ENCODE data around the gene ABCG2. TPM values are rescaled to one million over a fixed set of nuclear protein-coding genes. Genes with fewer than 3 reads are reported as not detected.
A peak's percentile ranks its signal among the peaks of the same experiment; 100 is the strongest.

Gene ABCG2
- total RNA-seq, 1 donor from 2014 or later, result 7.8 TPM

GRCh38 chr4:88106205-88106604 lies 52.2 kb downstream of the ABCG2 start:
- Histone ChIP-seq H3K27ac (ENCODE audit: low read depth, low read length) (no peak overlapping the region), H3K9ac (ENCODE audit: low read depth in 1 of 3, low read length in 3 of 3) (no peak overlapping the region), H3K4me3 (ENCODE audit: low read length in 3 of 3) (no peak overlapping the region), H3K36me3 (ENCODE audit: control insufficient read depth in 3 of 3, insufficient read depth in 3 of 3, low read length in 3 of 3) (no peaks in the 10 kb centered on the region), H3K27me3 (ENCODE audit: control insufficient read depth in 3 of 3, insufficient read depth in 3 of 3, low read length in 3 of 3) (no peaks in the 10 kb centered on the region), H3K9me3 (ENCODE audit: control insufficient read depth in 3 of 3, low read length in 3 of 3) (no peaks in the 10 kb centered on the region), H3K4me1 (ENCODE audit: control insufficient read depth in 3 of 3, insufficient read depth in 3 of 3, low read length in 3 of 3) (peaks cover 0 to 8% (median 3%) of the 10 kb centered on the region in 3 donors)

GRCh38 chr4:88104902-88105610 lies 53.4 kb downstream of the ABCG2 start:
- H3K27ac ChIP-seq (ENCODE audit: low read depth, low read length), result no peak overlapping the region
- no peak overlapping the region for H3K4me3 ChIP-seq (ENCODE audit: low read length in 3 of 3)
- H3K27me3 ChIP-seq (ENCODE audit: control insufficient read depth in 3 of 3, insufficient read depth in 3 of 3, low read length in 3 of 3), result no peaks in the 10 kb centered on the region
- no peak overlapping the region for H3K9ac ChIP-seq (ENCODE audit: low read depth in 1 of 3, low read length in 3 of 3)
- H3K9me3 ChIP-seq (ENCODE audit: control insufficient read depth in 3 of 3, low read length in 3 of 3), result no peaks in the 10 kb centered on the region
- H3K4me1 ChIP-seq (ENCODE audit: control insufficient read depth in 3 of 3, insufficient read depth in 3 of 3, low read length in 3 of 3), result peaks cover 0 to 8% (median 0%) of the 10 kb centered on the region in 3 donors
- no peaks in the 10 kb centered on the region for H3K36me3 ChIP-seq (ENCODE audit: control insufficient read depth in 3 of 3, insufficient read depth in 3 of 3, low read length in 3 of 3)

- no peaks in the 10 kb centered on the region for H3K4me1 ChIP-seq (ENCODE audit: control insufficient read depth in 3 of 3, insufficient read depth in 3 of 3, low read length in 3 of 3)
- H3K27me3 ChIP-seq (ENCODE audit: control insufficient read depth in 3 of 3, insufficient read depth in 3 of 3, low read length in 3 of 3), result no peaks in the 10 kb centered on the region
- H3K27ac ChIP-seq (ENCODE audit: low read depth, low read length), result no peak overlapping the region
- H3K9me3 ChIP-seq (ENCODE audit: control insufficient read depth in 3 of 3, low read length in 3 of 3), result no peaks in the 10 kb centered on the region
- H3K9ac ChIP-seq (ENCODE audit: low read depth in 1 of 3, low read length in 3 of 3), result no peak overlapping the region
- H3K4me3 ChIP-seq (ENCODE audit: low read length in 3 of 3), result no peak overlapping the region
- H3K36me3 ChIP-seq (ENCODE audit: control insufficient read depth in 3 of 3, insufficient read depth in 3 of 3, low read length in 3 of 3), result no peaks in the 10 kb centered on the region
Measured at GRCh38 chr4:88102026-88102425, 56.4 kb downstream of the ABCG2 start.

- H3K9me3 ChIP-seq (ENCODE audit: control insufficient read depth in 3 of 3, low read length in 3 of 3), result no peaks in the 10 kb centered on the region
- no peaks in the 10 kb centered on the region for H3K36me3 ChIP-seq (ENCODE audit: control insufficient read depth in 3 of 3, insufficient read depth in 3 of 3, low read length in 3 of 3)
- H3K4me3 ChIP-seq (ENCODE audit: low read length in 3 of 3), result no peak overlapping the region
- no peak overlapping the region for H3K27ac ChIP-seq (ENCODE audit: low read depth, low read length)
- H3K9ac ChIP-seq (ENCODE audit: low read depth in 1 of 3, low read length in 3 of 3), result no peak overlapping the region
- no peaks in the 10 kb centered on the region for H3K4me1 ChIP-seq (ENCODE audit: control insufficient read depth in 3 of 3, insufficient read depth in 3 of 3, low read length in 3 of 3)
- no peaks in the 10 kb centered on the region for H3K27me3 ChIP-seq (ENCODE audit: control insufficient read depth in 3 of 3, insufficient read depth in 3 of 3, low read length in 3 of 3)
Measured at GRCh38 chr4:88101165-88101564, 57.3 kb downstream of the ABCG2 start.

- Histone ChIP-seq H3K9ac (ENCODE audit: low read depth in 1 of 3, low read length in 3 of 3) (no peak overlapping the region), H3K4me1 (ENCODE audit: control insufficient read depth in 3 of 3, insufficient read depth in 3 of 3, low read length in 3 of 3) (no peaks in the 10 kb centered on the region), H3K4me3 (ENCODE audit: low read length in 3 of 3) (no peak overlapping the region), H3K27ac (ENCODE audit: low read depth, low read length) (no peak overlapping the region), H3K27me3 (ENCODE audit: control insufficient read depth in 3 of 3, insufficient read depth in 3 of 3, low read length in 3 of 3) (no peaks in the 10 kb centered on the region), H3K9me3 (ENCODE audit: control insufficient read depth in 3 of 3, low read length in 3 of 3) (no peaks in the 10 kb centered on the region), H3K36me3 (ENCODE audit: control insufficient read depth in 3 of 3, insufficient read depth in 3 of 3, low read length in 3 of 3) (no peaks in the 10 kb centered on the region)
Measured at GRCh38 chr4:88098993-88099752, 59.3 kb downstream of the ABCG2 start.

- H3K4me1 ChIP-seq (ENCODE audit: control insufficient read depth in 3 of 3, insufficient read depth in 3 of 3, low read length in 3 of 3), result no peaks in the 10 kb centered on the region
- H3K9me3 ChIP-seq (ENCODE audit: control insufficient read depth in 3 of 3, low read length in 3 of 3), result no peaks in the 10 kb centered on the region
- H3K4me3 ChIP-seq (ENCODE audit: low read length in 3 of 3), result no peak overlapping the region
- H3K27me3 ChIP-seq (ENCODE audit: control insufficient read depth in 3 of 3, insufficient read depth in 3 of 3, low read length in 3 of 3), result no peaks in the 10 kb centered on the region
- H3K36me3 ChIP-seq (ENCODE audit: control insufficient read depth in 3 of 3, insufficient read depth in 3 of 3, low read length in 3 of 3), result no peaks in the 10 kb centered on the region
- H3K9ac ChIP-seq (ENCODE audit: low read depth in 1 of 3, low read length in 3 of 3), result no peak overlapping the region
- H3K27ac ChIP-seq (ENCODE audit: low read depth, low read length), result no peak overlapping the region
Measured at GRCh38 chr4:88097781-88098180, 60.7 kb downstream of the ABCG2 start.

GRCh38 chr4:88097301-88097700 lies 61.1 kb downstream of the ABCG2 start:
- Histone ChIP-seq H3K4me3 (ENCODE audit: low read length in 3 of 3) (no peak overlapping the region), H3K9me3 (ENCODE audit: control insufficient read depth in 3 of 3, low read length in 3 of 3) (no peaks in the 10 kb centered on the region), H3K27ac (ENCODE audit: low read depth, low read length) (no peak overlapping the region), H3K27me3 (ENCODE audit: control insufficient read depth in 3 of 3, insufficient read depth in 3 of 3, low read length in 3 of 3) (no peaks in the 10 kb centered on the region), H3K4me1 (ENCODE audit: control insufficient read depth in 3 of 3, insufficient read depth in 3 of 3, low read length in 3 of 3) (no peaks in the 10 kb centered on the region), H3K36me3 (ENCODE audit: control insufficient read depth in 3 of 3, insufficient read depth in 3 of 3, low read length in 3 of 3) (no peaks in the 10 kb centered on the region), H3K9ac (ENCODE audit: low read depth in 1 of 3, low read length in 3 of 3) (no peak overlapping the region)

- H3K27ac ChIP-seq (ENCODE audit: low read depth, low read length), result no peak overlapping the region
- no peak overlapping the region for H3K4me3 ChIP-seq (ENCODE audit: low read length in 3 of 3)
- no peaks in the 10 kb centered on the region for H3K9me3 ChIP-seq (ENCODE audit: control insufficient read depth in 3 of 3, low read length in 3 of 3)
- peaks cover 0 to 3% (median 3%) of the 10 kb centered on the region in 3 donors for H3K4me1 ChIP-seq (ENCODE audit: control insufficient read depth in 3 of 3, insufficient read depth in 3 of 3, low read length in 3 of 3)
- H3K36me3 ChIP-seq (ENCODE audit: control insufficient read depth in 3 of 3, insufficient read depth in 3 of 3, low read length in 3 of 3), result no peaks in the 10 kb centered on the region
- H3K27me3 ChIP-seq (ENCODE audit: control insufficient read depth in 3 of 3, insufficient read depth in 3 of 3, low read length in 3 of 3), result no peaks in the 10 kb centered on the region
- H3K9ac ChIP-seq (ENCODE audit: low read depth in 1 of 3, low read length in 3 of 3), result no peak overlapping the region
Measured at GRCh38 chr4:88093874-88094273, 64.6 kb downstream of the ABCG2 start.

GRCh38 chr4:88091378-88091777 lies 67.1 kb downstream of the ABCG2 start:
- Histone ChIP-seq H3K36me3 (ENCODE audit: control insufficient read depth in 3 of 3, insufficient read depth in 3 of 3, low read length in 3 of 3) (no peaks in the 10 kb centered on the region), H3K4me1 (ENCODE audit: control insufficient read depth in 3 of 3, insufficient read depth in 3 of 3, low read length in 3 of 3) (peaks cover 0 to 3% (median 3%) of the 10 kb centered on the region in 3 donors), H3K27me3 (ENCODE audit: control insufficient read depth in 3 of 3, insufficient read depth in 3 of 3, low read length in 3 of 3) (no peaks in the 10 kb centered on the region), H3K9ac (ENCODE audit: low read depth in 1 of 3, low read length in 3 of 3) (no peak overlapping the region), H3K9me3 (ENCODE audit: control insufficient read depth in 3 of 3, low read length in 3 of 3) (no peaks in the 10 kb centered on the region), H3K27ac (ENCODE audit: low read depth, low read length) (peak overlapping the region; percentile 14), H3K4me3 (ENCODE audit: low read length in 3 of 3) (no peak overlapping the region)

- Histone ChIP-seq H3K27ac (ENCODE audit: low read depth, low read length) (peak overlapping the region; percentile 14), H3K4me1 (ENCODE audit: control insufficient read depth in 3 of 3, insufficient read depth in 3 of 3, low read length in 3 of 3) (peaks cover 0 to 3% (median 3%) of the 10 kb centered on the region in 3 donors), H3K9ac (ENCODE audit: low read depth in 1 of 3, low read length in 3 of 3) (no peak overlapping the region), H3K27me3 (ENCODE audit: control insufficient read depth in 3 of 3, insufficient read depth in 3 of 3, low read length in 3 of 3) (no peaks in the 10 kb centered on the region), H3K9me3 (ENCODE audit: control insufficient read depth in 3 of 3, low read length in 3 of 3) (no peaks in the 10 kb centered on the region), H3K36me3 (ENCODE audit: control insufficient read depth in 3 of 3, insufficient read depth in 3 of 3, low read length in 3 of 3) (no peaks in the 10 kb centered on the region), H3K4me3 (ENCODE audit: low read length in 3 of 3) (no peak overlapping the region)
Measured at GRCh38 chr4:88090898-88091297, 67.5 kb downstream of the ABCG2 start.
